Lung (tissue), 12 donors: Measurements from ENCODE around the gene S100A14. TPM values are rescaled to one million over a fixed set of nuclear protein-coding genes. Genes with fewer than 3 reads are reported as not detected.

Experiments used
- ATAC-seq: fragments of 200-7000 bp; cut with Tn5 transposase; one replicate; pipeline ENCODE4 v1.9.1; 2020; ENCODE audit warnings: moderate number of reproducible peaks; ENCODE audit not compliant: insufficient read depth, low FRiP score
- DNase-seq, 3 donors: peaks; one replicate each; pipeline ENCODE4 v3.0.0-alpha.2; 2013 to 2017
- H3K27ac ChIP-seq, 2 donors: one replicate each; pipeline ENCODE4 v1.5.1; 2013; ENCODE audit warnings: mild to moderate bottlenecking in 2 of 2, moderate library complexity in 2 of 2, control low read depth in 1 of 2, inconsistent platforms in 1 of 2, low read depth in 1 of 2, low read length in 1 of 2
- H3K27me3 ChIP-seq, 3 donors: one replicate each; pipeline ENCODE4 v1.5.1; 2013; ENCODE audit warnings: low read length in 2 of 3; ENCODE audit not compliant: control insufficient read depth in 3 of 3, insufficient read depth in 3 of 3
- H3K36me3 ChIP-seq, 4 donors: one replicate each; pipeline ENCODE4 v1.5.1; 2013; ENCODE audit warnings: low read length in 4 of 4, mild to moderate bottlenecking in 1 of 4, moderate library complexity in 1 of 4; ENCODE audit not compliant: control insufficient read depth in 4 of 4, insufficient read depth in 4 of 4
- H3K4me1 ChIP-seq, 5 donors: one replicate each; pipeline ENCODE4 v1.5.1; 2013; ENCODE audit warnings: low read length in 5 of 5, mild to moderate bottlenecking in 2 of 5, moderate library complexity in 1 of 5; ENCODE audit not compliant: control insufficient read depth in 5 of 5, insufficient read depth in 5 of 5
- H3K4me3 ChIP-seq: one replicate; pipeline ENCODE4 v1.5.1; 2013; ENCODE audit warnings: mild to moderate bottlenecking, control low read depth, moderate library complexity
- H3K9ac ChIP-seq, 2 donors: one replicate each; pipeline ENCODE4 v1.5.1; 2013; ENCODE audit warnings: low read length in 2 of 2, control low read depth in 1 of 2; ENCODE audit not compliant: insufficient read depth in 1 of 2
- H3K9me3 ChIP-seq, 4 donors: one replicate each; pipeline ENCODE4 v1.5.1; 2013; ENCODE audit warnings: low read length in 3 of 4, mild to moderate bottlenecking in 1 of 4, moderate library complexity in 1 of 4; ENCODE audit not compliant: control insufficient read depth in 4 of 4, insufficient read depth in 3 of 4
- WGBS, 2 donors: extraction: QIAGEN DNeasy Blood & Tissue Kit; methylation state at CpG; one replicate each; pipeline ENCODE4 v1.1.7; 2013; 5-methylcytosine and 5-hydroxymethylcytosine counted together
- polyA plus RNA-seq, 2 donors: library from polyadenylated mRNA; stranded (reverse); fragments of 200-250 nt; gene quantifications; one replicate each; pipeline ENCODE4 v1.2.1, GENCODE V29; 2013
- total RNA-seq, 2 donors: library from RNA; depleted of rRNA in 1 of 2; stranded (reverse); fragments of >200 nt in 1 of 2; gene quantifications; one replicate each; pipeline ENCODE4 v1.2.1, GENCODE V29; 2014 to 2021
- TF ChIP-seq, protein P1 (sequence below): IDR thresholded peaks from 2 replicates; pipeline ENCODE4 v1.5.1; 2012; ENCODE audit warnings: mild to moderate bottlenecking; ENCODE audit errors: control extremely low read depth, extremely low read depth
- donor health status: control.
- donor health status: control.
- donor health status: Bipolar disorder and iron deficiency.
- donor health status: healthy.
- donor health status: DM: yes; HTN: yes; CAD: no.

Gene S100A14
- total and polyA plus RNA-seq, 4 donors, result 78.5 to 326 (median 154) TPM

GRCh38 chr1:153610811-153611301 is 5.3 kb downstream of the S100A14 start:
- peaks cover 11 to 52% (median 29%) of the 10 kb centered on the region in 5 donors for H3K4me1 ChIP-seq
- H3K9me3 ChIP-seq, result no peaks in the 10 kb centered on the region
- ATAC-seq (no peak), DNase-seq (no peak)
- peak overlapping the region; percentile 25 to 94 for H3K27ac ChIP-seq
- H3K9ac ChIP-seq, result no peak overlapping the region
- 83 to 87% methylated on average over 7 of the region's 7 CpGs for WGBS, 2 donors
- no peaks in the 10 kb centered on the region for H3K27me3 ChIP-seq
- no peak overlapping the region for H3K4me3 ChIP-seq
- H3K36me3 ChIP-seq, result peaks cover 2 to 13% (median 4%) of the 10 kb centered on the region in 4 donors
- TF ChIP-seq, protein P1, sequence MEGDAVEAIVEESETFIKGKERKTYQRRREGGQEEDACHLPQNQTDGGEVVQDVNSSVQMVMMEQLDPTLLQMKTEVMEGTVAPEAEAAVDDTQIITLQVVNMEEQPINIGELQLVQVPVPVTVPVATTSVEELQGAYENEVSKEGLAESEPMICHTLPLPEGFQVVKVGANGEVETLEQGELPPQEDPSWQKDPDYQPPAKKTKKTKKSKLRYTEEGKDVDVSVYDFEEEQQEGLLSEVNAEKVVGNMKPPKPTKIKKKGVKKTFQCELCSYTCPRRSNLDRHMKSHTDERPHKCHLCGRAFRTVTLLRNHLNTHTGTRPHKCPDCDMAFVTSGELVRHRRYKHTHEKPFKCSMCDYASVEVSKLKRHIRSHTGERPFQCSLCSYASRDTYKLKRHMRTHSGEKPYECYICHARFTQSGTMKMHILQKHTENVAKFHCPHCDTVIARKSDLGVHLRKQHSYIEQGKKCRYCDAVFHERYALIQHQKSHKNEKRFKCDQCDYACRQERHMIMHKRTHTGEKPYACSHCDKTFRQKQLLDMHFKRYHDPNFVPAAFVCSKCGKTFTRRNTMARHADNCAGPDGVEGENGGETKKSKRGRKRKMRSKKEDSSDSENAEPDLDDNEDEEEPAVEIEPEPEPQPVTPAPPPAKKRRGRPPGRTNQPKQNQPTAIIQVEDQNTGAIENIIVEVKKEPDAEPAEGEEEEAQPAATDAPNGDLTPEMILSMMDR, result no peak

DNA sequence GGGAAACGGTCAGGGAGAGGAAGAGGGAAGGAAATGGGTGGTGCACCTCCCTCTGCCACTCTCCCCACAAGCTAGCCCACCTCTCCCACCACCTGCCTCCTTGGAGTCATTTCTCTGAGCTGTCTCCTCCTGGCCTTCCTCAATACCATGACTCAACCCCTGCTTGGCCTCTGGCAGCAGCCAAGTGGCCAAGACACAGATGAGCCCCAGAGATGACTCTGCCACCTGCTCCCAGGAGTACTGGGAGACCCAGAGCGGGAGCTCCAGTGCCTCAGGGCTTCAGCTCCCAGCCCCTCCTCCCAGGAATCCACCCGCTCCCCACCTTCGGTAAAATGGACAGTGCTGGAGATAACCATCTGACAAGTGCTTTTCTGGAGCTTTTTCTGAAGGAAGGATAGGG is 5.8 kb downstream of the S100A14 start:
- ATAC-seq, result no peak

DNA sequence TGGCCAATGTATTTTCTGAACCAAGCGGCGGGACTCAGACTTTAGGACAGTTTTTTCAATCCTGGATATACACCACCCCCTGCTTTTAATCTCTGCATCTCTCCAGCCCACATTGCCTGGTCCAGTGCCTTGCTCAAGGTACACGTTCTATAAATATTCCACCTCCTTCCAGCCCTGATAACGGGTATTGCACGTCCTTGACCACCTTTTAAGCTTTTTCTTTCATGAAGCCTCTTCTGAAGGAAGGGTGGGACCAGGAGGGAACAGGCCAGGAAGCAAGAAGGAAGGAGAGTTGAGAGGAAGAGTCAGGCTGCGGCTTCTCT is 6.6 kb downstream of the S100A14 start:
- H3K27me3 ChIP-seq, result no peaks in the 10 kb centered on the region
- no peak for DNase-seq
- no peak for ATAC-seq
- WGBS, 2 donors, result 47 to 49% methylated on average over 6 of the region's 6 CpGs
- no peak overlapping the region for H3K9ac ChIP-seq
- H3K4me1 ChIP-seq, result peaks cover 11 to 51% (median 29%) of the 10 kb centered on the region in 5 donors
- TF ChIP-seq, protein P1, result no peak
- peaks cover 2 to 13% (median 5%) of the 10 kb centered on the region in 4 donors for H3K36me3 ChIP-seq
- H3K27ac ChIP-seq, result peak overlapping the region; percentile 64 to 94
- H3K4me3 ChIP-seq, result no peak overlapping the region
- H3K9me3 ChIP-seq, result no peaks in the 10 kb centered on the region

More for the DNA sequence above, 5.8 kb downstream of the S100A14 start:
- Histone ChIP-seq H3K4me3 (no peak overlapping the region), H3K9me3 (no peaks in the 10 kb centered on the region), H3K4me1 (peaks cover 11 to 52% (median 29%) of the 10 kb centered on the region in 5 donors), H3K9ac (no peak overlapping the region), H3K27ac (peak overlapping the region; percentile 64 to 94), H3K27me3 (no peaks in the 10 kb centered on the region), H3K36me3 (peaks cover 2 to 13% (median 5%) of the 10 kb centered on the region in 4 donors)
- WGBS, 2 donors, result 46 to 60% methylated on average over 4 of the region's 4 CpGs
- TF ChIP-seq, protein P1, result no peak
- DNase-seq, result no peak
